Activated CD4-positive, alpha-beta T cell treated with anti-CD3 and anti-CD28 coated beads, Interleukin-2, amount 10 ng/mL, durations not matched to agents 7 days and 5 days (primary cell): Measurements from ENCODE around the gene WDR62. TPM values are rescaled to one million over a fixed set of nuclear protein-coding genes. Genes with fewer than 3 reads are reported as not detected.
A peak's percentile ranks its signal among the peaks of the same experiment; 100 is the strongest.
"Not testable (repeated sequence)": the region's sequence is repeated elsewhere in the genome, so short reads cannot be mapped to it uniquely, and the experiment has no call there.

Source experiments
- CTCF ChIA-PET: fragments of 350-600 bp; sonication (Branson Sonifier 250); formaldehyde crosslinking; loops from one replicate; lab custom pipeline; 2021; ENCODE audit warnings: antibody characterized with exemption; lab: Charles Lee
- POLR2A ChIA-PET: fragments of 350-600 bp; sonication (Branson Sonifier 250); formaldehyde crosslinking; loops from one replicate; lab custom pipeline; 2021; ENCODE audit warnings: antibody characterized with exemption; lab: Charles Lee
- DNase-seq: peaks from one replicate; pipeline ENCODE4 v3.0.0-alpha.2; 2020
- H3K27ac Mint-ChIP-seq: one replicate; pipeline ENCODE4 v1.8.0; 2021; ENCODE audit warnings: mild to moderate bottlenecking, moderate library complexity, mixed read lengths
- H3K27me3 Mint-ChIP-seq: one replicate; pipeline ENCODE4 v1.8.0; 2021; ENCODE audit warnings: mixed read lengths
- H3K36me3 Mint-ChIP-seq: one replicate; pipeline ENCODE4 v1.8.0; 2021; ENCODE audit warnings: low read depth, mixed read lengths
- H3K4me1 Mint-ChIP-seq: one replicate; pipeline ENCODE4 v1.8.0; 2021; ENCODE audit warnings: mixed read lengths
- H3K4me3 Mint-ChIP-seq: one replicate; pipeline ENCODE4 v1.8.0; 2021; ENCODE audit warnings: mild to moderate bottlenecking, moderate library complexity, mixed read lengths
- H3K9me3 Mint-ChIP-seq: one replicate; pipeline ENCODE4 v1.8.0; 2021; ENCODE audit warnings: mixed read lengths
- total RNA-seq, 2 experiments: library from RNA; stranded (reverse); gene quantifications; one replicate each; pipeline ENCODE4 v1.2.3, GENCODE V29; 2021

WDR62 gene
- total RNA-seq, 2 experiments from 2014 or later = 33.4 to 37.1 TPM

- H3K27ac Mint-ChIP-seq, DNase-seq, CTCF ChIA-PET, H3K9me3 Mint-ChIP-seq, H3K27me3 Mint-ChIP-seq, POLR2A ChIA-PET, H3K4me1 Mint-ChIP-seq, H3K4me3 Mint-ChIP-seq: not testable (repeated sequence)
- peaks cover 55% of the 10 kb centered on the region for H3K36me3 Mint-ChIP-seq
Measured at GRCh38 chr19:36068810-36069499, 14.3 kb downstream of the WDR62 start.

- Mint-ChIP-seq H3K4me1 (no peaks in the 10 kb centered on the region), H3K36me3 (peaks cover 55% of the 10 kb centered on the region), H3K9me3 (no peaks in the 10 kb centered on the region), H3K4me3 (no peak overlapping the region), H3K27me3 (no peaks in the 10 kb centered on the region), H3K27ac (no peak overlapping the region)
- DNase-seq = no peak
- CTCF ChIA-PET = interaction anchor here (0.7 kb wide), 1 partner anchor 10 kb away, joined by 3 read pairs; no protein-coding TSS in a partner anchor
- POLR2A ChIA-PET = no interaction called here
Measured at GRCh38 chr19:36072081-36072480, 17.4 kb downstream of the WDR62 start.

- H3K27me3 Mint-ChIP-seq = no peaks in the 10 kb centered on the region
- H3K4me1 Mint-ChIP-seq = no peaks in the 10 kb centered on the region
- H3K36me3 Mint-ChIP-seq = peaks cover 48% of the 10 kb centered on the region
- ChIA-PET CTCF (no interaction called here), POLR2A (no interaction called here)
- H3K9me3 Mint-ChIP-seq = no peaks in the 10 kb centered on the region
- no peak overlapping the region for H3K4me3 Mint-ChIP-seq
- no peak for DNase-seq
- H3K27ac Mint-ChIP-seq = no peak overlapping the region
Measured at GRCh38 chr19:36073121-36073876, 18.6 kb downstream of the WDR62 start.

- Mint-ChIP-seq H3K36me3 (peaks cover 54% of the 10 kb centered on the region), H3K27ac (no peak overlapping the region), H3K9me3 (no peaks in the 10 kb centered on the region), H3K27me3 (no peaks in the 10 kb centered on the region), H3K4me3 (no peak overlapping the region), H3K4me1 (no peaks in the 10 kb centered on the region)
- CTCF ChIA-PET = interaction anchor here (1.2 kb wide), 1 partner anchor 13 kb away, joined by 4 read pairs; no protein-coding TSS in a partner anchor
- no peak for DNase-seq
- POLR2A ChIA-PET = no interaction called here
Measured at GRCh38 chr19:36079389-36079945, 24.8 kb downstream of the WDR62 start.

GRCh38 chr19:36081385-36081784, 26.7 kb downstream of the WDR62 start:
- Mint-ChIP-seq H3K4me3 (no peak overlapping the region), H3K36me3 (peaks cover 61% of the 10 kb centered on the region), H3K9me3 (no peaks in the 10 kb centered on the region), H3K27ac (no peak overlapping the region), H3K4me1 (no peaks in the 10 kb centered on the region), H3K27me3 (no peaks in the 10 kb centered on the region)
- CTCF ChIA-PET = no interaction called here
- no peak for DNase-seq
- POLR2A ChIA-PET = no interaction called here

GRCh38 chr19:36081894-36082293, 27.2 kb downstream of the WDR62 start:
- peaks cover 62% of the 10 kb centered on the region for H3K36me3 Mint-ChIP-seq
- H3K4me3 Mint-ChIP-seq = no peak overlapping the region
- no peak overlapping the region for H3K27ac Mint-ChIP-seq

GRCh38 chr19:36082916-36083315, 28.2 kb downstream of the WDR62 start:
- DNase-seq = no peak
- H3K9me3 Mint-ChIP-seq = no peaks in the 10 kb centered on the region
- no peak overlapping the region for H3K27ac Mint-ChIP-seq
- H3K4me3 Mint-ChIP-seq = no peak overlapping the region
- ChIA-PET CTCF (no interaction called here), POLR2A (no interaction called here)
- no peaks in the 10 kb centered on the region for H3K27me3 Mint-ChIP-seq
- peaks cover 61% of the 10 kb centered on the region for H3K36me3 Mint-ChIP-seq
- H3K4me1 Mint-ChIP-seq = no peaks in the 10 kb centered on the region

More at GRCh38 chr19:36081894-36082293, 27.2 kb downstream of the WDR62 start:
- Mint-ChIP-seq H3K27me3 (no peaks in the 10 kb centered on the region), H3K9me3 (no peaks in the 10 kb centered on the region), H3K4me1 (no peaks in the 10 kb centered on the region)
- POLR2A ChIA-PET = no interaction called here
- CTCF ChIA-PET = no interaction called here
- no peak for DNase-seq

- ChIA-PET CTCF (interaction anchor here (0.8 to 1.2 kb wide), 2 partner anchors 31 to 65 kb away, joined by 3 read pairs; partner anchors contain the start of genes POLR2I and TBCB), POLR2A (interaction anchor here (0.5 kb wide), 1 partner anchor 434 kb away, joined by 3 read pairs; no protein-coding TSS in a partner anchor)
- H3K4me3 Mint-ChIP-seq = no peak overlapping the region
- no peaks in the 10 kb centered on the region for H3K9me3 Mint-ChIP-seq
- H3K27me3 Mint-ChIP-seq = no peaks in the 10 kb centered on the region
- DNase-seq = no peak
- no peaks in the 10 kb centered on the region for H3K4me1 Mint-ChIP-seq
- peaks cover 62% of the 10 kb centered on the region for H3K36me3 Mint-ChIP-seq
- no peak overlapping the region for H3K27ac Mint-ChIP-seq
Measured at GRCh38 chr19:36084231-36085009, 29.7 kb downstream of the WDR62 start.

GRCh38 chr19:36086326-36086725, 31.6 kb downstream of the WDR62 start:
- Mint-ChIP-seq H3K9me3 (no peaks in the 10 kb centered on the region), H3K4me3 (no peak overlapping the region), H3K27me3 (no peaks in the 10 kb centered on the region), H3K4me1 (no peaks in the 10 kb centered on the region), H3K27ac (no peak overlapping the region), H3K36me3 (peaks cover 63% of the 10 kb centered on the region)
- POLR2A ChIA-PET = no interaction called here
- CTCF ChIA-PET = no interaction called here
- no peak for DNase-seq

- Mint-ChIP-seq H3K27ac (no peak overlapping the region), H3K4me1 (peaks cover 10% of the 10 kb centered on the region), H3K27me3 (no peaks in the 10 kb centered on the region), H3K9me3 (no peaks in the 10 kb centered on the region), H3K36me3 (peaks cover 50% of the 10 kb centered on the region), H3K4me3 (no peak overlapping the region)
- DNase-seq = no peak
- CTCF ChIA-PET = interaction anchor here (0.8 kb wide), 1 partner anchor 54 kb away, joined by 7 read pairs; no protein-coding TSS in a partner anchor
- POLR2A ChIA-PET = no interaction called here
Measured at GRCh38 chr19:36089847-36090246, 35.1 kb downstream of the WDR62 start.

- H3K4me1 Mint-ChIP-seq = peaks cover 10% of the 10 kb centered on the region
- ChIA-PET CTCF (interaction anchor here (0.8 kb wide), 1 partner anchor 24 kb away, joined by 3 read pairs; no protein-coding TSS in a partner anchor), POLR2A (no interaction called here)
- H3K4me3 Mint-ChIP-seq = no peak overlapping the region
- no peaks in the 10 kb centered on the region for H3K9me3 Mint-ChIP-seq
- H3K27me3 Mint-ChIP-seq = no peaks in the 10 kb centered on the region
- H3K36me3 Mint-ChIP-seq = peaks cover 46% of the 10 kb centered on the region
- DNase-seq = no peak
- no peak overlapping the region for H3K27ac Mint-ChIP-seq
Measured at GRCh38 chr19:36090910-36091695, 36.4 kb downstream of the WDR62 start.

GRCh38 chr19:36092566-36092965, 37.9 kb downstream of the WDR62 start:
- Mint-ChIP-seq H3K36me3 (peaks cover 46% of the 10 kb centered on the region), H3K4me3 (no peak overlapping the region), H3K27ac (peak overlapping the region; percentile 54), H3K9me3 (no peaks in the 10 kb centered on the region), H3K4me1 (peaks cover 10% of the 10 kb centered on the region), H3K27me3 (no peaks in the 10 kb centered on the region)
- ChIA-PET CTCF (no interaction called here), POLR2A (no interaction called here)
- DNase-seq = no peak
